NCI-H2107 (cell line): ENCODE results near the gene LYST.
"Not testable (repeated sequence)": the region's sequence is repeated elsewhere in the genome, so short reads cannot be mapped to it uniquely, and the experiment has no call there.

ENCODE experiments used
- DNase-seq: peaks from one replicate; lab custom pipeline; 2025; lab: John Stamatoyannopoulos, UW

The LYST gene

DNA sequence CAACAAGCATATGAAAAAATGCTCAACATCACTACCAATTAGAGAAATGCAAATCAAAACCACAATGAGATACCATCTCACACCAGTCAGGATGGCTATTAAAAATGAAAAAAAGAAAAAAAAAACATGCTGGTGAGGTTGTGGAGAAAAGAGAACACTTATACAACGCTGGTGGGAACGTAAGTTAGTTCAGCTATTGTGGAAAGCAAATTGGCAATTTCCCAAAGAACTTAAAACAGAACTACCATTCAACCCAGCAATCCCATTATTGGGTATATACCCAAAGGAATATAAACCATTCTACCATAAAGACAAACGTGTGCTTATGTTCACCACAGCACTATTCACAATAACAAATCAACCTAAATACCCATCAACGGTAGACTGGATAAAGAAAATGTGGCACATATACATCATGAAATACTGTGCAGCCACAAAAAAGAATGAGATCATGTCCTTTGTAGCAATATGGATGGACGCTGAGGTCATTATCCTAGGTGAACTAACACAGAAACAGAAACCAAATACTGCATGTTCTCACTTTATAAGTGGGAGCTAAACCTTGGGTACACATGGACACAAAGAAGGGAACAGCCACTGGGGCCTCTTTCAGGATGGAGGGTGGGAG lies 49.5 kb downstream of the LYST start:
- DNase-seq: no peak

DNA sequence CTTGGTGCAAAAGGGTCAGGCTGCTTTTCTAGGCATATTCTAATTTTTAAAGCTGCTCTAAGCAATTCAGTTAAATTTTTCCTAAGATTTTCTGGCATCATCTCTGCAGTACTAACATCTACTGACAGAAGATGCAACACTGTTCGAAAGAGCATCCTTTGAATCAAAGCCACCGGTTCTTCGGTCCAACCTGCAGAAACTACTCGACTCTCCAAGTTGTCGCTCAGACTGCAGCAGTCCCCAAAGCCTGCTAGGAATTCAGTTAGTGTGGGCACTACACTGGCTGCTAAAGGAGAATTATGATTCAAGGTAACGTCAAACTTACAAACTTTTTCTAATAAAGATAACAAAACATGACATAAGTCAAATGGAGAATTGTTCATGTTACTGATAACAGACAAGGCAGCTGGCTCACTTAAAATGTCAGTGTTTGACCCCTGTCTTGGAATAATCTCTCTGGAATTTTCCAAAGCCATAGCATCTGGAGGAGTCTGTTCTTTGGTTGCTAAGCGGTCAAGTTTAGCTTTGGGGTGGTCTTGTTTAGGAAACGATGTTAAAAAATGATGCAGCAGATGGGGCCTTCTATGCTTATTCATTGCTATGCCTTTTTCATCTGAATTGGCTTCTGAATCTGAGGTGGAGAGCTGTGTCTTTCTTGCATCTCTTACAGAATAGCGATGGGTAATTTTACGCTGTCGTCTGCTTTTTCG lies 56.9 kb downstream of the LYST start:
- DNase-seq: no peak

DNA sequence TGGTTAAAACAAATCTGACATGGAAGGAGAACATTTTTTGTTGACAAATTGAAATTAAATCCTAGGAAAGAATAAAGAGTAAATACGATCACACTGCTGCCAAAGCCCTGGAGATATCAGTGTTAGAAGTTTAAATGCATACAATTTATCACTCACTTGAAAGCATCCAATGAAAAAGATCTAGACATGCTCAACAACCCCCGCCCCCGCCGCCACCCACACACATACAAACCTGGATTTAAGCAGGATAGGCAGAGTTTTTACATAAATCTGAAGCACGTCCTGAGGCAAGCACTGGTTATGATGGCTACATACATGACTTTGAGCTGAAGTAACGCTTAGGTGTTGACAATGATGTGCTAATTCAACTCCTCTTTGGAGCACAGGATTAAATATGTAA lies 58.5 kb downstream of the LYST start:
- no peak for DNase-seq

DNA sequence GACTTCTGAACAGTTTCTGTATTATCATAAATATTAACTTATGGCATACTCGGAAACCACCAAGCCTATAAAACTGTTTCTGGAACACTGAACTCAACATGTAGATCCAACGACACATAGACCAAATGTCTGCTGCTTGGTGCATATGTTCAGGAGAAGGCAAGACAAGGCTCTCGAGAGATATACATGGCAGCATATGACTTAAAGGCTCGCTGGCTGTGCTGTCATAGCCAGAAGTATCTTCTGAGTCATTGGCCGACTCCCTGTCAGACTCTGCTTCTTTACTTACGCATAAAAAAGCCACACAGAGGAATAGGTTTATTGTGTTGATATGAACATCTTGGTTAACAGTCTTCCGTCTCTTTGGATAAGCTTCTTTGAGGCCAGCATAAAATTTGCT lies 60.6 kb downstream of the LYST start:
- DNase-seq: no peak

DNA sequence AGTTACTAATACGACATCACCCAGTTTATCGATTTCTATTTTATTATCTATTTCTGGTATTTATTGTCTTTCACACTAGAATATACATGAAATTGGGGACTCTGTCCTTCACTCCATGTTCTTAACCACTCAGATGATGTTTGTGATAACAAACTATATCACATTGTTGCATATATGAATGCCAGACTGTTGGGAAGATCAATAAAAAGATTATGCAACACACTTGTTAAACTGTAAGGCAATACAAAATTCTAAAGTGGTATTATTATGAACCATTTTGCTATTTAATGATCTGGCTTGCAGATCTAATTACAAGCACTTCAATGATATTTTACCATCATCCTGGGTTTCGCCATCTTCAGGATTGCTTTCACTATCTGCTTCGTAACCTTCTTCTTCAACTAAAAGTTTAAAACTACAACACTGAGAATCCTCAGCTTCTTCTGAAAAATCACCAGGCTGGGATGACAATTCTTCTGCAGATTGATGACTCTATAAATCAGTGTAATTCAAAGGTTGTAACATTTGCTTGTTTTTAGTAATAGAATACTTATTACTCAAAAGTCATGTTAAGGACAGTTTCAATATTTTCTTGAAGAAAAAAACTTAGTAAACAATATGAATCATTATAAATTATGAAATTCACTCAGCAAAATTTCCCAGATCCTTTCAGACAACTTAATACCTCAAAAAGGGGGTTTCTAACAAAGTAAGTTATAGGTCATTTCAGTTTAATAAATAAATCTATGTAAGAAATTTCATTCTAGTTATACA lies 63.9 kb downstream of the LYST start:
- DNase-seq: no peak

DNA sequence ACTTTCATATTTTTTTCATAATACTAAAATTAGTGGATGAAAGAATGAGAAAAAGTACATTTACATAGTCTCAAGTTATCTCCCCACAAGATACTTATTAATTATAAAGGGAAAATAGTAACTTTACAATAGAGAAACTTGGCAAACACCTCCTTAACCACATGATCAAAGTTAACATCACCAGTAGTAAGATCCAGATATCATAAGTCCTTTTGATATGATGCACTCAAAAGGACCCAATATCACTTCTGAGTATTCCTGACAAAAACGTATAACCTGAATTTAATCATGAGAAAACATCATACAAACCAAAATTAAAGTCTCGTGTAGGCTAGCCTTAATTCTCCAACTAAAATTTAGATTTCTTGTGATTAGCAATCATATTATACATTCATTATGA lies 67.4 kb downstream of the LYST start:
- DNase-seq: no peak

DNA sequence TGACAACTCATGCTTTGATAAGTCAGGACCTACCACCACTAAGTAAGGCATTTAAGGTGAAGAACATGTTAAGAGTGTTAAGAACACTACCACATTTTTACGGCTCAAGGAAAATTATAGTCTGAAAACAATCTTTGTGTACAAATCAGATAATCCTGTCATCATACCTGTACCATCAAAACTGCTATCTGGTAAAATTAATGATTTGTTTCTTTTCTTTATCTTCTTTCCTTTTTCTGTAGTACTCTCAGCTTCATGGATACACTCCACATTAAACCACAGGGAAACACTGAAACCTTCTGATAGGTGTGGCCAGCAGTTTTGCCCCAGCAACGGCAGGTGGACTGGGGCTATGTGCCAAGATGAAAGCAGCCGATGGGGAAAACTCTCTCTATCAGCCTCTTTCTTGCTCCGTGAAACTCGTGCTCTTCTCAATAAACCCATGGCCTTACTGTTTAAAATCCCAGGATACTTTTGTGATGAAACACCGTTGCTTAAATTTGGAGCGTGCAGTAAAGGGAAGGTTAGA lies 75.1 kb downstream of the LYST start:
- DNase-seq: no peak

DNA sequence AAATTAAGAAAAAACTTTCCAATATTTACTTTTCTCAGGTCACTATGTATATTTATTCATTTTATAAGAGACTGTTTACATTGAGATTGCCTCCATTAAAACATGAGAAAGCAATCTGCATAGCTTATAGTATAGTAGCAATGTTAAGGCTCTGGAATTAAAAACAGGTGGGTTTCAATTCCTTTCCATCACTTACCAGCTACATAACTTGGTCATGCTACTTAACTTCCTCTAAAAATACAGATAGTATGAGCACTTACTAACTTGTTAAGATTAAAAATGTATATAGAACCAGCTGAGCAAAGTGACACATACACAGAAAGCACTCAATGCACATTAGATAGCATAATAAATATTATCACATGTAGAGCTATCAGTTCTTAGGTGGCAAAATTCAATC lies 76.6 kb downstream of the LYST start:
- no peak for DNase-seq

DNA sequence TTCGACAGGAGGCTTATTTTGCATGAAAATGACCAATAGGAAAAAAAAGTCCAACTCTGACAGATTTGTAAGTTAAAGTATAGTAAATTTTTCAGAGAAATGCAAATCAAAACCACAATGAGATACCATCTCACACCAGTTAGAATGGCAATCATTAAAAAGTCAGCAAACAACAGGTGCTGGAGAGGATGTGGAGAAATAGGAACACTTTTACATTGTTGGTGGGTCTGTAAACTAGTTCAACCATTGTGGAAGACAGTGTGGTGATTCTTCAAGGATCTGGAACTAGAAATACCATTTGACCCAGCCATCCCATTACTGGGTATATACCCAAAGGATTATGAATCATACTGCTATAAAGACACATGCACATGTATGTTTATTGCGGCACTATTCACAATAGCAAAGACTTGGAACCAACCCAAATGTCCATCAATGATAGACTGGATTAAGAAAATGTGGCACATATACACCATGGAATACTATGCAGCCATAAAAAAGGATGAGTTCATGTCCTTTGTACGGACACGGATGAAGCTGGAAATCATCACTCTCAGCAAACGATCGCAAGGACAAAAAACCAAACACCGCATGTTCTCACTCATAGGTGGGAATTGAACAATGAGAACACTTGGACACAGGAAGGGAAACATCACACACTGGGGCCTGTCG lies 80.3 kb downstream of the LYST start:
- DNase-seq: not testable (repeated sequence)

DNA sequence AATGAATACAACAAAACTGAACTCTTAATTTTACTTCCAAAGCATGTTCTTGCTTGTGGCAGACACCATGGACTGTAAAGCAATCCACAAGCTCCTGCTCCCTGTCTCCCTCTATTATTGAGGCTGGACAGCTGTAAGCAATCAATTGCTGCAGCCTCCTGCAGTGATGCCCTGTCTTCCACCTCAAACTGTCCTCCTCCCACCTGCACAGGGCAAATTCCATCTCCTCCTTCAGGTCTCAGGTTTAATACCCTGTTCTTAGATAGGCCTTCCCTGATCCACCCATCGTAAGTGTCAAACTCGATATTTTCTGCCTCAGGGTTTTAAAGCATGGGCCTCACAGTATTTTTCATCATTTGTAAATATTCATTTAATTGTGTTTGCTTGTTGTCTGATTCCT lies 81.8 kb downstream of the LYST start:
- no peak for DNase-seq

DNA sequence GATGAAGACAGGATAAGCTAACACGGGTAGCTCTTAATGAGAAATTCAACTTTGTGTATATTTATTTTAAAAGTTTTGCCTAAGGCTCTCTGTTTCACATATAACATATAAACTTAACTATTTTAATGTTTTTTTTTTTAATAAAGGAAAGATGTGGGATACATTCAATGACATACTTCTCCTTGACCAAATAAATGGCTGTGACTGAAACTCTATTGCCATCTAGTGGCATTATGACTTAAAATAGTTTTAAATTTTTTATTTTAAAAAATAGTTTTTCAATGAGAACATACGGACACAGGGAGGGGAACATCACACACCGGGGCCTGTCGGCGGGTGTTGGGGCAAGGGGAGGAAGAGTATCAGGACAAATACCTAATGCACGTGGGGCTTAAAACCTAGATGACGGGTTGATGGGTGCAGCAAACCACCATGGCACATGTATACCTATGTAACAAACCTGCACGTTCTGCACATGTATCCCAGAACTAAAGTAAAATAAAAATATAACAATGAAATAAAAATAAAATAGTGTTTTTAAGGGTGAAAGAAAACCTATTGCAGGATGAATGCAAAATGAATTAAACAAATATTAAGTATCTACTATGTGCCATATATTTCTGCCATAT lies 83.4 kb downstream of the LYST start:
- no peak for DNase-seq

DNA sequence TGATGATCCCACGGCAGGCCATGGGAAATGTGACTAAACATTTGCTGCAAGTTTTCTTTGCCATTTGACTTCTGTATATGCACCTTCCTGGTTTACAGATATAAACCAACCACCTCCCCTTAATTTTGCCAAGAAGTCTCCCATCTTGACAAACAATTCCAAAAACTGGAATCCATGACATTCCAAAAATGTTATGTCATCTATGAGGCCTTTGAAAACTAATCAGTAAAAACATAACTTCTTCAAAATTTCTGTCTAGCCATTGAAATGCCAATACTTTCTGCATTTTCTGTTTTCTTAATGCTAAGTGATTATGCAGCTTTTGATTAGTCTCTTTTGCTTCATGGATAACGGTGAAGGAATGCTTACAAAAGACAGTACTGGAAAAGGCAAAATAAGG lies 84.1 kb downstream of the LYST start:
- no peak for DNase-seq

DNA sequence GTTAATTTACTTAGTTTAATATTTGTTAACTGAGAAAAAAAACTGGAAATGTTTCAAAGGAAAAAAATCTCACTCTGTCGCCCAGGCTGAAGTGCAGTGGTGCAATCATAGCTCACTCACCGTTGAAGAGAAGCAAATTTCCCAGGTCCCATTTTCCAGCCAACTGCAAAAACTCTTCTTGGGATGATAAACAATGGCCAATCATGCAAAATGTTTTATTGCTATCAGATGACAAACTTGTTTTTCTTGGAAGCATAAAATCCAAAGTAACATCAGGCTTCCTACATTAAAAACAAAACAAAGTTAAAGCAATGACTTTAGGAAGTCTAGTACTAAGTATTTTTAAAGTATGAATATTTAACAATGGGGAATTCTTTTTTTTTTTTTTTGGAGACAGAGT lies 84.9 kb downstream of the LYST start:
- DNase-seq: no peak

DNA sequence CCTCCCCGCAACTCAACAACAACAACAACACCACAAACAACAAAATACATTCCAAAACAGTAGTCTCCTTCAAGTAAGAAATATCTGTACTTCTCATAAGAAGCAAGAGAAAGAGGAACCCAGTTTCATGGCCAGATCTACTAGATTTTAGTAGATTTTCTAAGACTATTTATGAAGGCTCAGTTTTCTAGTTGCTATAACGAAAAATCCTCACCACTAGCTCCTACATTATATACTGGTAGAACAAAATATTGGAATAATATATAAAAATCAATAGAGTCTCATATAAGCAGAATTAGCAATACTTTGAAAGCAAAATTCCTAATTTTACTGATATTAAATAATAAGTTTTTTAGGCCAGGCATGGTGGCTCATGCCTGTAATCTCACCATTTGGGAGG lies 86.9 kb downstream of the LYST start:
- no peak for DNase-seq

DNA sequence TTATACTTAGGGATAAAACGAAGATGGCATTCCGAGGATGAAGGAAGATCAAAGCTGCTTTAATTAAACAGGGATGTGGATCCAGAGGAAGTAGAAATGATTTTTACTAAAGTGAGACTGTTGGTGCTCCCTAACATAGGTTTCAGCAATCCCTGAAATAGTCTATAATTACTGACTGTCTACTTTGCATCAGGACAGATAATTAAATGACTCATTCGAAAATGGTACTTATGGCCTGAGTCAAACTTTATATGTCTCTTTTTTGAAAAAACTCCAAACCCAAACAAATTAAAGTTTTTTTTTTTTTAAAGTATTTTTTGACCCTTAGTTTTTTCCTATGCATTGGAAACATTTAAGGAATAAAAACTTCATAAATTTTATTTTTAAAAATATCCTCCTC lies 90.3 kb downstream of the LYST start:
- DNase-seq: no peak

DNA sequence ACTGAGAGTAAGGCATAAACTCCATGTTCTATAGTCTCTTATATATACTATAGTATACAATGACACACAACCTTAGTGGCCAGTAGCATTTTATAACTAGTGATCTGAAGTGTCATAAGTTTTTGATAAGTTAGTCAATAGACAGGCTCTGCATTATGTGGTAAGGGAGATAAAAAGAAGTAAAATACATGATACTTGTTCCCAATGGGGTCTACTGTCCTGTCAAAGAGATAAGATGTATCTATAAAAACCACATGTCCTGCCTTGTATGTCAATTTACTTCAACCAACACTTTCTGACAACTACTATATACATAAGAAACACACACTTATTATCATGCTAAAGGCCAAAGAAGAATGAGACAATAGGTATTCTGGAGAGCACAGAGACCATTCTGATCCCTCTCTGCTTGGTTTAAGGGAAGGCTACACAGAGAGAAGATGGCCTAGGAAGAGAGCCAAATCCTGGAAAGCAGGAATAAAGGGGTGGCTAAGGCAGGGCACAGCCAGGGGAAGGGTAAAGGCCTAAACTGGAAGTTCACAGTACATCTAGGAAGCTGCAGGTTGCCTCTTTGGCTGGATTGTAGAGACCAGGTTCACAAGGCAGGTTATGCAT lies 91.4 kb downstream of the LYST start:
- DNase-seq: no peak

DNA sequence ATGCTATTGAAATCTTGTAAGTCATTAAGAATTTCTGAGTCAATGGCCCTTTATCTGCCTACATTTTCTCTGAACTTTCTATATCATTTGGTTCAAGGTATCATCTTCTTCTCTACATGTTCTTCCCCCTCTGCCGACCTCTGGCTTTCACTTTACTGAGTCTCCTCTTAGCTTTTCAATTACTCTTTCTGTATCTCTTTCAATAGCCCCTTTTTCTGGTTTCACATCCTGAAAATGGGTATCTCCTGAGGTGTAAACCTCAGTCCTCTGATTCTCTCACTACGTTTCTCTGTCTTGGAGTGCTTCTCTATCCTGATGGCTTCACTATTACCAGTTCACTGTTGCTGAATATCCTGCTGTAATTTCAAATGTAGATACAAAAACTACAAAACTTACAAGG lies 98.9 kb downstream of the LYST start:
- no peak for DNase-seq

DNA sequence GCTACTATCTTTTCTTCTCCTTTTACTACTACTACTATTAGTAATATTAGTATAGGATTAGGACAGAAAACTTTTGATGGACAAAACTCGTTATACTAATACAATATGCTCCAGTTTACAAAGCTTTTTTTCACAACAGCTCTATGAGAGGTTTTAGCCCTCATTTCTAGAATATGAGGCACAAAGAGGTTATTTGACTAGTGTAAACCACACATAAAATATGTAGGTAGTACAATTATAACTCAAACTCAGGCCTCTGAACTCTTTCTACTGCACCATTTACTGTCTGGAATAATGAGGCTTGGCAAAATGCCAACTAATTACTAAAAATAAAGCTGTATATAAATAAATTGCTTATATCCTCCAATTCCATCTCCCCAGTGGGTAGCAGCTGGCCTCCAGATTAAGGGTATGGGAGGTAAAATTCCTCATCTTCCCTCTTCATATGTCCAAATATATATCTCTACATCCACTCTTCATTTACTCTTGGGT lies 99.9 kb downstream of the LYST start:
- DNase-seq: no peak

DNA sequence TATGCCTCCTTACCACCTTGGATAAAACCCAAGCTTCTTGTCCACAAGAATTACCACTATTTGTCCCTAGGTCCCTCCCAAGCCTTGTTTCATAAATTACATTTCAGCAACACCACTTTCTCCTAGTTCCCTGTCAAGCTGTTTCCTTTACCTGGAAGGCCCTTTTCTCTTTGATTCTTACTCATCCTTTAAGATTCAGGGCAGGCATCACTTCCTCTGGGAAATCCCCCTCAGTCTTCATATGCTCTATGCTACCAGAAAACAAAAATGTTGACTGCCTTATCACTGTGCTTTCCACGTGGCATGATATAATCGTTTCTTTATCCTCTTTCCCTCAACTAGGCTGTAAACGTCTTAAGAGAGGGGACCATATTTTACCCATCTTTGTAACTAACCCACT lies 102.7 kb downstream of the LYST start:
- no peak for DNase-seq

DNA sequence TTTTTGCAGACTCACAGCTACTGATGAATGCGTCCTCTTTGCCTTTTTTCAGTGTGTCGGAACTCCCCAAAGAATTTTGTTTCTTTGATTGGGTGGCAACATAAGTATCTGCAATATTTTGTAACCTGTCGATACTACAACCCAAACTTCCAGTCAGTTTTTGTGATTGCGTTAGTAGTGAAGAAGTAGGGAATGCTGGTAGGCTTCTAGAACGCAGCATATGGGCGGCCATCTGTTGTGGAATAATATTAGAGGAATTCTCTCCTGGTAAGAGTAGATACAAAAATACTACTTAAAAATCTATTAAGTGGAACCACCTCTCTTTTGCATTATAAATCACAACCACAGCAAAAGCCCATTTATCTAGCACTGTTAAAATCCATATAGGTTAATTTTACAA lies 107.4 kb downstream of the LYST start:
- DNase-seq: no peak

DNA sequence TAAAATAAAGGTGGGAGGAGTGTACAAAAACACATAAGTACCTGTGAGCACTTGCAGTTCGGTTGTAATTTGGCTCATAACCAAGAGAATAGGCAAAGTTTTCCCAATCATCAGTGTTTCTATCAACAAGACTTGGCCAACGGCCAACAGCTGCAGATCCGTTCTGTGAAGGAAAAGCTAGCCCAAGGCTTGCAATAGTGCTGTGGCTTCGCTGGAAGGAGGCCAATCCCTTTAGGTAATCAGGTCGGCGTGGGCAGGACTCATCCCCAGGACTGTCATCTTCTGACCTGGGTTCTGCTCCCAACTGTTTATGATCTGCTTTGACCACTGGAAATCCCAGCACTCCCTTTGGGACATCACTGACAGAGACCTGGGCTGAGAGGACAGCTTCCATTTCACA lies 107.8 kb downstream of the LYST start:
- peak; percentile 27 for DNase-seq
